Breast epithelium (tissue), 3 donors: Measurements from ENCODE around the gene EIF2A.

Experiments
- POLR2A ChIP-seq: fragments of 450-650 bp; IDR thresholded peaks from one replicate; pipeline ENCODE4 v1.6.1; 2016; ENCODE audit warnings: antibody characterized with exemption, mild to moderate bottlenecking, moderate library complexity
- POLR2AphosphoS5 ChIP-seq, 3 donors: sonication (generic); formaldehyde crosslinking; IDR thresholded peaks; one replicate each; pipeline ENCODE4 v1.6.1; 2017; ENCODE audit warnings: antibody characterized with exemption in 3 of 3
- TF ChIP-seq, protein P1 (sequence below), 3 donors: fragments of 450-650 bp; IDR thresholded peaks; one replicate each; pipeline ENCODE4 v1.5.1; 2016 to 2017; ENCODE audit warnings: antibody characterized with exemption in 3 of 3, mild to moderate bottlenecking in 3 of 3, moderate library complexity in 3 of 3

DNA sequence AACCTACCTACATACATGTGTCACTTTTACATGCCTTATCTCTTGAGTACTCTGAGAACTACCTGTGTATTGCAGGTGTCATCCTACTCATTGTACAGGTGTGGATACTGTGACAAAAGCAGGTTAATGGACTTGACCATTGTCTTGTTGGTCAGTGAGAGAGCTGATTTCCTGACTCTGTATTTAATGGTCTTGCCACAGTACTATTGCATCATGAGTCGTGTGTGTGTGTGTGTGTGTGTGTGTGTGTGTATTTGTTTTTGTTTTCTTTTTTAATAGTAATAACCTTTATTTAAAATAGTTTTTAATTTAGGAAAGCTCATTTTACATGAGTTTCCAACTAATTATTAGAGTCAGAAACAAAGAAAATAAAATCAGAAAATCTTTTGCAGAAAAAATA, 64.2 kb downstream of the EIF2A start:
- TF ChIP-seq, protein P1, sequence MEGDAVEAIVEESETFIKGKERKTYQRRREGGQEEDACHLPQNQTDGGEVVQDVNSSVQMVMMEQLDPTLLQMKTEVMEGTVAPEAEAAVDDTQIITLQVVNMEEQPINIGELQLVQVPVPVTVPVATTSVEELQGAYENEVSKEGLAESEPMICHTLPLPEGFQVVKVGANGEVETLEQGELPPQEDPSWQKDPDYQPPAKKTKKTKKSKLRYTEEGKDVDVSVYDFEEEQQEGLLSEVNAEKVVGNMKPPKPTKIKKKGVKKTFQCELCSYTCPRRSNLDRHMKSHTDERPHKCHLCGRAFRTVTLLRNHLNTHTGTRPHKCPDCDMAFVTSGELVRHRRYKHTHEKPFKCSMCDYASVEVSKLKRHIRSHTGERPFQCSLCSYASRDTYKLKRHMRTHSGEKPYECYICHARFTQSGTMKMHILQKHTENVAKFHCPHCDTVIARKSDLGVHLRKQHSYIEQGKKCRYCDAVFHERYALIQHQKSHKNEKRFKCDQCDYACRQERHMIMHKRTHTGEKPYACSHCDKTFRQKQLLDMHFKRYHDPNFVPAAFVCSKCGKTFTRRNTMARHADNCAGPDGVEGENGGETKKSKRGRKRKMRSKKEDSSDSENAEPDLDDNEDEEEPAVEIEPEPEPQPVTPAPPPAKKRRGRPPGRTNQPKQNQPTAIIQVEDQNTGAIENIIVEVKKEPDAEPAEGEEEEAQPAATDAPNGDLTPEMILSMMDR (IDR thresholded peaks at IDR 0.05) = no peak
- TF ChIP-seq POLR2AphosphoS5 (IDR thresholded peaks at IDR 0.05) (no peak), POLR2A (no peak)
